ENCODE results near the gene SYNDIG1.

The SYNDIG1 gene

DNA sequence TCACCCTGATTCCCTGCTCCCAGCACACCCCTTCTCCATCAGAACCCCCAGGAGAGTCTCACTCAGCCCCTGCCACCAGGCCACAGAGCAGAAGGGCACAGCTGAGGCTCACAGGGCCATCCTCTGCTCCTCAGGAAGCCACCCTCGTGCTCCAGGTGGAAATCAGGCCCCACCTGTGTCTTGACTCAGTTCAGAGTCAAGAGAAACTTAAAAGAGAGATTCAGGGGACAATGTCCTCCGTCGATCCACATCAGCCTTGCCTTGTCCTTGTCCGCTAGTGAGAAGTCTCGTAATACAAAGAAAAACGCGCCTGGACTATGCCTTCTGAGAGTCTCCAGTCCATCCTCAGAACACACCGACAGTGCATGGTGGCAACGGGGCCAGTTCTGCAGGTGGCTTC, 114.6 kb downstream of the SYNDIG1 start:
- CTCF ChIA-PET: no interaction called here
- POLR2A ChIA-PET: no interaction called here
- DNase-seq (ENCODE audit: extremely low spot score): no peak
- TF ChIP-seq, protein P1, sequence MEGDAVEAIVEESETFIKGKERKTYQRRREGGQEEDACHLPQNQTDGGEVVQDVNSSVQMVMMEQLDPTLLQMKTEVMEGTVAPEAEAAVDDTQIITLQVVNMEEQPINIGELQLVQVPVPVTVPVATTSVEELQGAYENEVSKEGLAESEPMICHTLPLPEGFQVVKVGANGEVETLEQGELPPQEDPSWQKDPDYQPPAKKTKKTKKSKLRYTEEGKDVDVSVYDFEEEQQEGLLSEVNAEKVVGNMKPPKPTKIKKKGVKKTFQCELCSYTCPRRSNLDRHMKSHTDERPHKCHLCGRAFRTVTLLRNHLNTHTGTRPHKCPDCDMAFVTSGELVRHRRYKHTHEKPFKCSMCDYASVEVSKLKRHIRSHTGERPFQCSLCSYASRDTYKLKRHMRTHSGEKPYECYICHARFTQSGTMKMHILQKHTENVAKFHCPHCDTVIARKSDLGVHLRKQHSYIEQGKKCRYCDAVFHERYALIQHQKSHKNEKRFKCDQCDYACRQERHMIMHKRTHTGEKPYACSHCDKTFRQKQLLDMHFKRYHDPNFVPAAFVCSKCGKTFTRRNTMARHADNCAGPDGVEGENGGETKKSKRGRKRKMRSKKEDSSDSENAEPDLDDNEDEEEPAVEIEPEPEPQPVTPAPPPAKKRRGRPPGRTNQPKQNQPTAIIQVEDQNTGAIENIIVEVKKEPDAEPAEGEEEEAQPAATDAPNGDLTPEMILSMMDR (IDR thresholded peaks at IDR 0.05; ENCODE audit: control extremely low read depth, extremely low read depth, low read depth, missing control alignments): no peak

DNA sequence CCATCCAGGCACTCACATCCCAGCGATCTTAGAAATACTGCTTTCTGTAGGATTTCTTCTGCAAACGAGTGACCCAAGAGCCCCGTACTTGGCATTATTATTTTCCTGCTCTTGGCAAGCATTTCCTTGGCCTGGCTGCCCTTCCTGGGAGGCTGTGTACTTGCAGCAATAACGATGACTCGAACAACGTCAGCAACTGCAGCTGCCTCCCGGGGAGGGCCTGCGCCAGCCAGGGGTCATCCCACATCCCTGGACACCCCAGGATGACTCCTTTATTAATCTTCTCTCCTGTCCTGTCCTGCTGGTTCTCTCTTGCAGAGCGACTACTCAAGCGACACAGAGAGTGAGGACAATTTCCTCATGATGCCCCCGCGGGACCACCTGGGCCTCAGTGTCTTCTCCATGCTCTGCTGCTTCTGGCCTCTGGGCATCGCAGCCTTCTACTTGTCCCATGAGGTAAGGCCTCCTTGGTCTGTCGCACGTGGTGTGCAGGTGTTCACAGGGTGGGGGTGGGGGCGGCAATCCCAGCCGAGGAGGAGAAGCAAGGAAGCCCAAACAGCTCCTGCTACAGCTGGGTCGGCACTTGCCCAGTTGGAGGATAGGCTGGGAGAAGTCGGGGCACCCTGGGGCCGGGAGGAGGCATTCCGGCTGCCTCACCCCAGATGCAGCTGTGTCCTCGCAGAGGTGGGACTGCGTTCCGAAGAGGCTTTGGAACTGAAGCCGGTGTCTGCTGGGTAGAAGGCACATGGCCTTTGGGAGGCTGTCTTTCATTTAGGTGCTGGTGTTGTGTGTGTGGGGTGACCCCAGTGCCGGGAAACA, 115.3 kb downstream of the SYNDIG1 start:
- DNase-seq (ENCODE audit: extremely low spot score): no peak
- CTCF ChIA-PET: no interaction called here

DNA sequence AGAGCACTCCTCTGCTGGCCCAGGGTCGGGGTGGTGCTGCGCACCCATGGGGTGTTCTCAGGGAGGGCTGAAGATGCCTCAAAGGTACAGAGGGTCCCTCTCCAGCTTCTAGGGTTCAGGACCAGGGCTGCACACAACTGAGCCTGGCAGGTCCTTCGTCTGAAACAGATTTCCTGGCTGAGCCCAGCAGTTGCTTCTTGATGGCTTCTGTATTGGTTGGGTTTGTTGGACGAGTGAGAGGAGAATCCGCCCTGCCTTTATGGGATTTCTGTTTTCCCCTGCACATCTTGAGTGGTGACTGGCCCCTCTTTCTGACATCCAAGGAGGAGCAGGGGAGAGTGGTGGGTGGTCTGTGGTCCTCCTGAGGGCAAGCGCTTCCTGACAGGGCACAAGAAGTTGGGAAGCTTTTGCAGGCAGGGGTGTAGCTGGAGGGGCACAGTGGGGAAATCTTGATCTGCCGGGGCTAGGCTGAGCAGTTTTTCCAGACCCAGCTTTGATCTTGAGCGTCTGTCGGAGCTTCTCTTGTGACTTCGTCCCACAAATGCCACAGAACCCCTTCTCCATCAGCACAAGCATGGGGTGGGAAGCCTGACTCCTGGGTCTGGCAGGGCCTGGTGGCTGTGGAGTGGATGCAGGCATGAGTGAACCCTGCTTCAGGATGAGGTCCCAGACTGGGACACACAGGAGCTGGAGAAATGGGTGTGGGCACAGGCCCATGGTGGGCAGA, 116.5 kb downstream of the SYNDIG1 start:
- no peak for DNase-seq (ENCODE audit: extremely low spot score)
- POLR2A ChIA-PET: no interaction called here
- CTCF ChIA-PET: no interaction called here
- TF ChIP-seq, protein P1 (IDR thresholded peaks at IDR 0.05; ENCODE audit: control extremely low read depth, extremely low read depth, low read depth, missing control alignments): no peak

More for the DNA sequence above, 115.3 kb downstream of the SYNDIG1 start:
- TF ChIP-seq, protein P1 (IDR thresholded peaks at IDR 0.05; ENCODE audit: control extremely low read depth, extremely low read depth, low read depth, missing control alignments): no peak
- POLR2A ChIA-PET: no interaction called here

DNA sequence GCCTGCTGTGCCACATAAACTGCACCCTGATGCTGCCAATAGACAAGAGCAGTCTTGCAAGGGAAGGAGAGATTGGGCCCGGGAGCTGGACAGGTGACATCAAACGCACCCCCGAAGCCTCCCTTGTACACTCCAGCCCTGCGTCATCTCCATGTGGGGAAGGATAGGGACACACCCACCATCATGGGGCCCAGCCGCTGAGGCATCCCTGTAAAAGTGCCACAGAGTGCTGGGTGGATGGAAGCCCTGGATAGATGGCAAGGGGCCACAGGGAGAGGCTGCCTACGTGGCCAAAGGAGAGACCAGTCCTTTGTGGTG, 117.1 kb downstream of the SYNDIG1 start:
- POLR2A ChIA-PET: no interaction called here
- DNase-seq (ENCODE audit: extremely low spot score): no peak
- CTCF ChIA-PET: no interaction called here
- TF ChIP-seq, protein P1 (IDR thresholded peaks at IDR 0.05; ENCODE audit: control extremely low read depth, extremely low read depth, low read depth, missing control alignments): no peak

DNA sequence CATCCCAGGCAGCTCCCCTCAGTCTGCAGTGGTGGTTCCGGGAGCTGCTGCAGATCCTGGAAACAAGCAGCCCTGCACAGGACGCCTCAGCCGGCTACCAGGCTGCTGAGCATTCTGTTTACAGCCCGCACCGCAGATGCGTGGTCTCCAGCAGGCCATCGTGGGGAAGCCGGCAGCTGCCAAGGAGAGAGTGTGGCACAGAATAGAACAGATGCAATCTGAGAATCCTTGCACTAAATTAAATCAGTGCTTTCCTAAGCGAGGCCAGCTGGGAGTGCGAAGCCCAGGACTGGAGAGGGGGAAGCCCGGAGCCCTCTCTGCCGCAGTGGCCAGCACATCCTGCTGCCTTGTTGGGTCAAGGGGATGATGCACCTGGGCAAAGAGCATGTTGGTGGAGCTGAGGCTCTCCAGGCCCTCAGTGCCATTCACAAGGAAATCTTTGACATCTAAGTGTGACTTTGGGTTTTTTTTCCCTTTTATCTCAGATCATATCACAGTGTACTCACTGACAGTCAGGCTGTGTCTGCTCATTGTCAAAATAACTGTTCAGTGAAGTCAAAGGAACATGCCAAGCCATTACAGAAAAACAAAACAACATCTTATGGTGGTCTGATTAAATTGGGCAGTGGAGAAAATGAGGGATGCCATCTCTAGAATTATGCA, 118.1 kb downstream of the SYNDIG1 start:
- POLR2A ChIA-PET: no interaction called here
- TF ChIP-seq, protein P1 (IDR thresholded peaks at IDR 0.05; ENCODE audit: control extremely low read depth, extremely low read depth, low read depth, missing control alignments): no peak
- CTCF ChIA-PET: no interaction called here
- DNase-seq (ENCODE audit: extremely low spot score): no peak

DNA sequence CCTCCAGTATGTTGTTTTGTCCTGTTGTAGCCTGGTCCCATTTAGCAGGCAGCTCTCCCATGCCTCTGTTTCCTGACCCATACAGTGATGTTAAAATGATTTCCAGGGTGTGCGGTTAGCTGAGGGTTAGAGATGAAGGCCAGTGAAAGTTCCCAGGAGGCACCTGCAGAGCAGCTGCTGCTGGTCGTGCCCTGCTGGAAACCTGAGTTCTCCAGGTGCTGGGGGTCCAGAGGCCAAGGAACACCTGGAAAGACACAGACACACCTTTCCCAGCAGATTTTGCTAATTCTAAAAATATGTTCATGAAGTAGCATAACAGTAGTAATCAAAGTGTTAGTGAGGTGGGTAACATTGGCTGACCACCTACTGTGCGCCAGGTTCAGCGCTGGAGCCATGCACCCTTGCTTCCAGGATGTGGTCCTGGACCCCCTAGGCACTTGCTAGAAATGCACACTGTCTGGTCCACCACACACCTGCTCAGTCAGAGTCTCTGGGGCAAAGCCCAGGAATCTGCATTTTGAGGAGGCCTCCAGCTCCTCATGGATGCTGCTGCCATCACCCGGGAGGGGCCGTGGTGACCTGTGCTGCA, 118.7 kb downstream of the SYNDIG1 start:
- CTCF ChIA-PET: no interaction called here
- no peak for DNase-seq (ENCODE audit: extremely low spot score)
- POLR2A ChIA-PET: no interaction called here
- TF ChIP-seq, protein P1 (IDR thresholded peaks at IDR 0.05; ENCODE audit: control extremely low read depth, extremely low read depth, low read depth, missing control alignments): no peak

Data from GM10248 (cell line).